K562 (cell line): ENCODE data around the gene LIAS. TPM values are rescaled to one million over a fixed set of nuclear protein-coding genes. Genes with fewer than 3 reads are reported as not detected.

Source experiments
- CAMTA2 ChIP-seq: fragments of 250-450 bp; sonication (Bioruptor Pico); conservative IDR thresholded peaks from 2 replicates; pipeline ENCODE4 v1.5.1; 2022
- CHD1 ChIP-seq: fragments of 200-600 bp; sonication (generic); IDR thresholded peaks from one replicate; pipeline ENCODE4 v1.6.1; 2012; ENCODE audit warnings: mild to moderate bottlenecking, moderate library complexity, low read length, inconsistent platforms
- E2F3 ChIP-seq: fragments of 250-450 bp; sonication (Bioruptor Pico); IDR thresholded peaks from 2 replicates; pipeline ENCODE4 v1.4.0; 2020; ENCODE audit warnings: mild to moderate bottlenecking
- FOXK1 ChIP-seq: sonication (generic); formaldehyde crosslinking; IDR thresholded peaks from 2 replicates; pipeline ENCODE4 v1.8.0; 2022; ENCODE audit warnings: missing genetic modification reagents, mild to moderate bottlenecking, borderline replicate concordance
- FOXK2 ChIP-seq, 2 experiments: fragments of 450-650 bp; IDR thresholded peaks in 1 of 2; conservative IDR thresholded peaks in 1 of 2; 2 replicates each; pipeline ENCODE4 v1.6.1; 2016; ENCODE audit warnings: low read depth in 2 of 2, mild to moderate bottlenecking in 1 of 2
- FOXM1 ChIP-seq, 2 experiments: fragments of 450-650 bp in 1 of 2; sonication (generic) in 1 of 2; formaldehyde crosslinking in 1 of 2; IDR thresholded peaks; 2 replicates each; pipeline versions ENCODE4 v1.6.1 to v1.9.0; 2017 to 2022; ENCODE audit warnings: low read depth in 2 of 2, mild to moderate bottlenecking in 2 of 2, missing genetic modification reagents in 1 of 2, moderate library complexity in 1 of 2
- ILK ChIP-seq: fragments of 450-650 bp; IDR thresholded peaks from 2 replicates; pipeline ENCODE4 v1.6.1; 2016; ENCODE audit warnings: missing genetic modification characterization, low read depth, mild to moderate bottlenecking, missing compliant biosample characterization, moderate library complexity, borderline replicate concordance
- MTA3 ChIP-seq: fragments of 450-650 bp; formaldehyde crosslinking; IDR thresholded peaks from 2 replicates; pipeline ENCODE4 v1.6.1; 2017; ENCODE audit warnings: mild to moderate bottlenecking, borderline replicate concordance
- SMARCE1 ChIP-seq: fragments of 450-650 bp; IDR thresholded peaks from 2 replicates; pipeline ENCODE4 v1.7.1; 2016; ENCODE audit warnings: mild to moderate bottlenecking
- YY1 ChIP-seq, 3 experiments: IDR thresholded peaks; 2 replicates each; pipeline ENCODE4 v1.6.1; 2011; ENCODE audit warnings: low read length in 2 of 3, mild to moderate bottlenecking in 2 of 3, moderate library complexity in 2 of 3, borderline replicate concordance in 1 of 3, control low read depth in 1 of 3, low read depth in 1 of 3; ENCODE audit not compliant: insufficient read depth in 3 of 3, insufficient replicate concordance in 2 of 3, control insufficient read depth in 1 of 3, insufficient read length in 1 of 3; ENCODE audit errors: extremely low read depth in 1 of 3
- ZNF408 ChIP-seq: fragments of 250-450 bp; sonication (Bioruptor Pico); IDR thresholded peaks from 2 replicates; pipeline ENCODE4 v1.4.0; 2020; ENCODE audit warnings: low read depth, mild to moderate bottlenecking, moderate library complexity
- ZNF551 ChIP-seq: fragments of 250-450 bp; sonication (Bioruptor Pico); IDR thresholded peaks from 2 replicates; pipeline ENCODE4 v1.5.0; 2021; ENCODE audit warnings: mild to moderate bottlenecking, moderate library complexity
- polyA plus RNA-seq, 8 experiments: library from polyadenylated mRNA; depleted of rRNA in 4 of 8; stranded (reverse) in 5 of 8; unstranded in 3 of 8; fragments of >200 nt; fragmentation: Nextera tagmentation in 2 of 8; fragmentation: Illumina TruSeq in 1 of 8; extraction: Ambion mirVana in 2 of 8; extraction: Trizol in 1 of 8; gene quantifications; 2 replicates each; pipeline versions ENCODE4 v1.2.1 to v1.2.3, GENCODE V29; 2011 to 2014; ENCODE audit warnings: inconsistent platforms in 1 of 8, missing spikeins in 1 of 8
- total RNA-seq, 7 experiments: library from RNA; depleted of rRNA in 6 of 7; stranded (reverse); fragments of >200 nt in 6 of 7; fragmentation: Illumina TruSeq in 2 of 7; extraction: Trizol in 2 of 7; gene quantifications; 2 replicates each; pipeline versions ENCODE4 v1.2.1 to v1.2.3, GENCODE V29; 2011 to 2021; ENCODE audit warnings: low replicate concordance in 1 of 7
- TF ChIP-seq, protein P1 (sequence below), 2 experiments: fragments of 450-650 bp; IDR thresholded peaks; 2 replicates each; pipeline ENCODE4 v1.6.1; 2016
- TF ChIP-seq, protein P2 (sequence below): fragments of 250-450 bp; sonication (Bioruptor Pico); IDR thresholded peaks from 2 replicates; pipeline ENCODE4 v1.5.0; 2021
- TF ChIP-seq, protein P3 (sequence below): fragments of 250-450 bp; sonication (Bioruptor Pico); IDR thresholded peaks from 2 replicates; pipeline ENCODE4 v1.4.0; 2020; ENCODE audit warnings: mild to moderate bottlenecking
- TF ChIP-seq, protein P4 (sequence below): fragments of 450-650 bp; IDR thresholded peaks from one replicate; pipeline ENCODE4 v1.6.1; 2018; ENCODE audit warnings: mild to moderate bottlenecking, moderate library complexity; ENCODE audit not compliant: partially characterized antibody
- TF ChIP-seq, protein P5 (sequence below): fragments of 450-650 bp; IDR thresholded peaks from 2 replicates; pipeline ENCODE4 v1.7.1; 2018; ENCODE audit warnings: mild to moderate bottlenecking, low read depth; ENCODE audit not compliant: partially characterized antibody

LIAS gene
- total and polyA plus RNA-seq, 9 of the 15 experiments (the other 6 are each of a cell fraction or from before 2014, with no cell fraction given) = 21.9 to 57.1 (median 42.1) TPM

DNA sequence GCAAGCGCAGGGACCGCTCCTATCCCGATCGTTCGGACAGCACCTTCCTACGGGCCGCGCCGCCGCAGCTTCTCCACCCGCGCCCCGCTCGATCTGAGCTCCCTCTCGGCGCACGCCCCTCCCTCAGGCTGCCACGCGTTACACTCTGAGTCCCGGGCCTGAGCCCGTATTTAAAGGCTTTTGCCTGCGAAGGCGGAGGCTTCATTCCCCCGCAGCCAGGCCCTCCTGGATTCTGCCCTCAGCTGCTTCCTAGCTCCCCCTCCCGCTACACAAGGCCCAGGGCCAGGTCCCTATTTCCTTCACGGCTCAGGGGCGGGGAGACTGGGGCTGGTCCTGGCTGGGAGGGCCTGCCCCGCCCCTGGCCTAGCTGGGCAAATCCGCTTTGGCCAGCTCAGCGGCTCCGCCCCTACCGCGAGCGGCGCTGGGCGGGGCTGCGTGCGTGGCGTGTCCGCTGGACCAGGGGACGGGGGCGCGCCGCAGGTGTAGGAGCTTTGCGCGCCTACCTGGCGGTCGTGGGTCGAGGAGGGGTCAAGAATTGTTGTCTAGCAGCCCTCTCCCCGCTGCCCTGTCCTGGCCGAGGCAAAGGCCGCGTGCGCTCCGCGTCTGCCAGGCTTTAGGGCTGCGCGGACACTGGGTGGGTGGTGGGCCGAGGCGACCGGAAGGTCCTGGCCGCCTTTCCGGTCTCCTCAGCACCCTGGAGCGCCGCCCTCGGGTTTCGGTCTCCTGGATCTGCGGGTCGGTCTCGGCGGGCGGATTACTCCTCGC, 68.6 kb downstream of the LIAS start, which contains the start of gene UGDH (continued):
- TF ChIP-seq ZNF551 (CRISPR knock-in tag) (no peak), MTA3 (peak; percentile 92), CAMTA2 (CRISPR knock-in tag) (0 out of 2 replicates have a peak, but pooled peaks have one; percentile 38), E2F3 (CRISPR knock-in tag) (0 out of 2 replicates have a peak, but pooled peaks have one; percentile 65), FOXK1 (CRISPR knock-in tag) (peak; percentile 20; the same call in 1 of the 2 replicates), FOXM1 (IDR thresholded peaks at IDR 0.05; ENCODE audit: low read depth) (peak; percentile 26; the same call in 1 of the 2 replicates), FOXM1 (CRISPR knock-in tag; IDR thresholded peaks at IDR 0.05; ENCODE audit: low read depth) (peak; percentile 91; the same call in 1 of the 2 replicates), ILK (tag) (no peak), FOXK2 (conservative IDR thresholded peaks at IDR 0.05 in 1 of 2, IDR thresholded peaks at IDR 0.05 in 1 of 2; ENCODE audit: low read depth in 2 of 2) (peak; percentile 58 to 66; a peak in 2 of 4 replicates), SMARCE1 (no peak), YY1 (IDR thresholded peaks at IDR 0.05; ENCODE audit: borderline replicate concordance in 1 of 3, control insufficient read depth in 1 of 3, extremely low read depth in 1 of 3, insufficient read depth in 3 of 3, insufficient read length in 1 of 3, insufficient replicate concordance in 2 of 3, low read depth in 1 of 3, low read length in 2 of 3) (peak in 2 of 3 experiments; percentile 19 to 65), CHD1 (no peak), ZNF408 (CRISPR knock-in tag) (no peak)
- TF ChIP-seq, protein P1, sequence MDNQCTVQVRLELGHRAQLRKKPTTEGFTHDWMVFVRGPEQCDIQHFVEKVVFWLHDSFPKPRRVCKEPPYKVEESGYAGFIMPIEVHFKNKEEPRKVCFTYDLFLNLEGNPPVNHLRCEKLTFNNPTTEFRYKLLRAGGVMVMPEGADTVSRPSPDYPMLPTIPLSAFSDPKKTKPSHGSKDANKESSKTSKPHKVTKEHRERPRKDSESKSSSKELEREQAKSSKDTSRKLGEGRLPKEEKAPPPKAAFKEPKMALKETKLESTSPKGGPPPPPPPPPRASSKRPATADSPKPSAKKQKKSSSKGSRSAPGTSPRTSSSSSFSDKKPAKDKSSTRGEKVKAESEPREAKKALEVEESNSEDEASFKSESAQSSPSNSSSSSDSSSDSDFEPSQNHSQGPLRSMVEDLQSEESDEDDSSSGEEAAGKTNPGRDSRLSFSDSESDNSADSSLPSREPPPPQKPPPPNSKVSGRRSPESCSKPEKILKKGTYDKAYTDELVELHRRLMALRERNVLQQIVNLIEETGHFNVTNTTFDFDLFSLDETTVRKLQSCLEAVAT (IDR thresholded peaks at IDR 0.05) = peak; percentile 33 to 69; a peak in 1 of 4 replicates
- TF ChIP-seq, protein P2, sequence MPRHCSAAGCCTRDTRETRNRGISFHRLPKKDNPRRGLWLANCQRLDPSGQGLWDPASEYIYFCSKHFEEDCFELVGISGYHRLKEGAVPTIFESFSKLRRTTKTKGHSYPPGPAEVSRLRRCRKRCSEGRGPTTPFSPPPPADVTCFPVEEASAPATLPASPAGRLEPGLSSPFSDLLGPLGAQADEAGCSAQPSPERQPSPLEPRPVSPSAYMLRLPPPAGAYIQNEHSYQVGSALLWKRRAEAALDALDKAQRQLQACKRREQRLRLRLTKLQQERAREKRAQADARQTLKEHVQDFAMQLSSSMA (CRISPR knock-in tag) = no peak
- TF ChIP-seq, protein P3, sequence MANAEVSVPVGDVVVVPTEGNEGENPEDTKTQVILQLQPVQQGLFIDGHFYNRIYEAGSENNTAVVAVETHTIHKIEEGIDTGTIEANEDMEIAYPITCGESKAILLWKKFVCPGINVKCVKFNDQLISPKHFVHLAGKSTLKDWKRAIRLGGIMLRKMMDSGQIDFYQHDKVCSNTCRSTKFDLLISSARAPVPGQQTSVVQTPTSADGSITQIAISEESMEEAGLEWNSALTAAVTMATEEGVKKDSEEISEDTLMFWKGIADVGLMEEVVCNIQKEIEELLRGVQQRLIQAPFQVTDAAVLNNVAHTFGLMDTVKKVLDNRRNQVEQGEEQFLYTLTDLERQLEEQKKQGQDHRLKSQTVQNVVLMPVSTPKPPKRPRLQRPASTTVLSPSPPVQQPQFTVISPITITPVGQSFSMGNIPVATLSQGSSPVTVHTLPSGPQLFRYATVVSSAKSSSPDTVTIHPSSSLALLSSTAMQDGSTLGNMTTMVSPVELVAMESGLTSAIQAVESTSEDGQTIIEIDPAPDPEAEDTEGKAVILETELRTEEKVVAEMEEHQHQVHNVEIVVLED (CRISPR knock-in tag) = peak; percentile 91
- TF ChIP-seq, protein P4, sequence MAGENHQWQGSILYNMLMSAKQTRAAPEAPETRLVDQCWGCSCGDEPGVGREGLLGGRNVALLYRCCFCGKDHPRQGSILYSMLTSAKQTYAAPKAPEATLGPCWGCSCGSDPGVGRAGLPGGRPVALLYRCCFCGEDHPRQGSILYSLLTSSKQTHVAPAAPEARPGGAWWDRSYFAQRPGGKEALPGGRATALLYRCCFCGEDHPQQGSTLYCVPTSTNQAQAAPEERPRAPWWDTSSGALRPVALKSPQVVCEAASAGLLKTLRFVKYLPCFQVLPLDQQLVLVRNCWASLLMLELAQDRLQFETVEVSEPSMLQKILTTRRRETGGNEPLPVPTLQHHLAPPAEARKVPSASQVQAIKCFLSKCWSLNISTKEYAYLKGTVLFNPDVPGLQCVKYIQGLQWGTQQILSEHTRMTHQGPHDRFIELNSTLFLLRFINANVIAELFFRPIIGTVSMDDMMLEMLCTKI = no peak
- TF ChIP-seq, protein P5, sequence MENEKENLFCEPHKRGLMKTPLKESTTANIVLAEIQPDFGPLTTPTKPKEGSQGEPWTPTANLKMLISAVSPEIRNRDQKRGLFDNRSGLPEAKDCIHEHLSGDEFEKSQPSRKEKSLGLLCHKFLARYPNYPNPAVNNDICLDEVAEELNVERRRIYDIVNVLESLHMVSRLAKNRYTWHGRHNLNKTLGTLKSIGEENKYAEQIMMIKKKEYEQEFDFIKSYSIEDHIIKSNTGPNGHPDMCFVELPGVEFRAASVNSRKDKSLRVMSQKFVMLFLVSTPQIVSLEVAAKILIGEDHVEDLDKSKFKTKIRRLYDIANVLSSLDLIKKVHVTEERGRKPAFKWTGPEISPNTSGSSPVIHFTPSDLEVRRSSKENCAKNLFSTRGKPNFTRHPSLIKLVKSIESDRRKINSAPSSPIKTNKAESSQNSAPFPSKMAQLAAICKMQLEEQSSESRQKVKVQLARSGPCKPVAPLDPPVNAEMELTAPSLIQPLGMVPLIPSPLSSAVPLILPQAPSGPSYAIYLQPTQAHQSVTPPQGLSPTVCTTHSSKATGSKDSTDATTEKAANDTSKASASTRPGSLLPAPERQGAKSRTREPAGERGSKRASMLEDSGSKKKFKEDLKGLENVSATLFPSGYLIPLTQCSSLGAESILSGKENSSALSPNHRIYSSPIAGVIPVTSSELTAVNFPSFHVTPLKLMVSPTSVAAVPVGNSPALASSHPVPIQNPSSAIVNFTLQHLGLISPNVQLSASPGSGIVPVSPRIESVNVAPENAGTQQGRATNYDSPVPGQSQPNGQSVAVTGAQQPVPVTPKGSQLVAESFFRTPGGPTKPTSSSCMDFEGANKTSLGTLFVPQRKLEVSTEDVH = peak; percentile 65
